Measurements from ENCODE around the gene CCDC13. TPM values are rescaled to one million over a fixed set of nuclear protein-coding genes. Genes with fewer than 3 reads are reported as not detected.

CCDC13 gene
- total and polyA plus RNA-seq, 4 donors: 0.42 to 2.3 (median 1.0) TPM

DNA sequence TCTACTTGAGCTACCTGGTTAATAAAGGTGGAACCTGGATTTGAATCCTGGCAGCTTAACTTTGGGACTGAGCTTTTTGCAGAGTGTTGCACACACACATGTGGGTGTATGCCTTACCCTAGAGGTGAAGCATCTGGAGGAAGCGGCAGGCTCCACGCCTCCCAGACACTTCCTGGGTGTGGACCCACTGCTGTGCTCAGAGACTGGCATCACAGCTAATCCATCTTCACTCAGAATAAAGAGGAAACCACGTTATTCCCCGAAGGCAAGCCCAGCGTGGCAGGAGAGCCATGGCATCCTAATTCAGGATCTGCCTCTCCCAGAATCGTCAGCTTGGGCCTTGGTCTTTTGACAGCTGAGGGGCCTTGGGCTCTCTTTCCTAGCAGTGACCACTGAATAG is 25.5 kb downstream of the CCDC13 start:
- Histone ChIP-seq H3K36me3 (ENCODE audit: control insufficient read depth in 4 of 4, insufficient read depth in 3 of 4, low read depth in 1 of 4, low read length in 3 of 4) (no peaks in the 10 kb centered on the region), H3K9ac (ENCODE audit: low read depth in 1 of 2, low read length in 2 of 2) (no peak overlapping the region), H3K4me1 (ENCODE audit: control insufficient read depth in 4 of 4, insufficient read depth in 4 of 4, low read length in 3 of 4) (peaks cover 0 to 10% (median 6%) of the 10 kb centered on the region in 4 donors), H3K9me3 (ENCODE audit: control insufficient read depth in 4 of 4, low read length in 3 of 4) (no peaks in the 10 kb centered on the region), H3K27ac (ENCODE audit: low read depth in 1 of 2, low read length in 2 of 2) (no peak overlapping the region), H3K27me3 (ENCODE audit: control insufficient read depth in 4 of 4, insufficient read depth in 4 of 4, low read length in 3 of 4) (no peaks in the 10 kb centered on the region), H3K4me3 (ENCODE audit: low read depth in 1 of 3, low read length in 3 of 3) (no peak overlapping the region)
- WGBS: 85% methylated on average over 6 of the region's 6 CpGs
- TF ChIP-seq, protein P1, sequence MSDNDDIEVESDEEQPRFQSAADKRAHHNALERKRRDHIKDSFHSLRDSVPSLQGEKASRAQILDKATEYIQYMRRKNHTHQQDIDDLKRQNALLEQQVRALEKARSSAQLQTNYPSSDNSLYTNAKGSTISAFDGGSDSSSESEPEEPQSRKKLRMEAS (IDR thresholded peaks at IDR 0.05): no peak
- TF ChIP-seq, protein P2, sequence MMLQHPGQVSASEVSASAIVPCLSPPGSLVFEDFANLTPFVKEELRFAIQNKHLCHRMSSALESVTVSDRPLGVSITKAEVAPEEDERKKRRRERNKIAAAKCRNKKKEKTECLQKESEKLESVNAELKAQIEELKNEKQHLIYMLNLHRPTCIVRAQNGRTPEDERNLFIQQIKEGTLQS (IDR thresholded peaks at IDR 0.05): no peak
- no peak for TF ChIP-seq FOXA1 (IDR thresholded peaks at IDR 0.05)
- TF ChIP-seq, protein P3, sequence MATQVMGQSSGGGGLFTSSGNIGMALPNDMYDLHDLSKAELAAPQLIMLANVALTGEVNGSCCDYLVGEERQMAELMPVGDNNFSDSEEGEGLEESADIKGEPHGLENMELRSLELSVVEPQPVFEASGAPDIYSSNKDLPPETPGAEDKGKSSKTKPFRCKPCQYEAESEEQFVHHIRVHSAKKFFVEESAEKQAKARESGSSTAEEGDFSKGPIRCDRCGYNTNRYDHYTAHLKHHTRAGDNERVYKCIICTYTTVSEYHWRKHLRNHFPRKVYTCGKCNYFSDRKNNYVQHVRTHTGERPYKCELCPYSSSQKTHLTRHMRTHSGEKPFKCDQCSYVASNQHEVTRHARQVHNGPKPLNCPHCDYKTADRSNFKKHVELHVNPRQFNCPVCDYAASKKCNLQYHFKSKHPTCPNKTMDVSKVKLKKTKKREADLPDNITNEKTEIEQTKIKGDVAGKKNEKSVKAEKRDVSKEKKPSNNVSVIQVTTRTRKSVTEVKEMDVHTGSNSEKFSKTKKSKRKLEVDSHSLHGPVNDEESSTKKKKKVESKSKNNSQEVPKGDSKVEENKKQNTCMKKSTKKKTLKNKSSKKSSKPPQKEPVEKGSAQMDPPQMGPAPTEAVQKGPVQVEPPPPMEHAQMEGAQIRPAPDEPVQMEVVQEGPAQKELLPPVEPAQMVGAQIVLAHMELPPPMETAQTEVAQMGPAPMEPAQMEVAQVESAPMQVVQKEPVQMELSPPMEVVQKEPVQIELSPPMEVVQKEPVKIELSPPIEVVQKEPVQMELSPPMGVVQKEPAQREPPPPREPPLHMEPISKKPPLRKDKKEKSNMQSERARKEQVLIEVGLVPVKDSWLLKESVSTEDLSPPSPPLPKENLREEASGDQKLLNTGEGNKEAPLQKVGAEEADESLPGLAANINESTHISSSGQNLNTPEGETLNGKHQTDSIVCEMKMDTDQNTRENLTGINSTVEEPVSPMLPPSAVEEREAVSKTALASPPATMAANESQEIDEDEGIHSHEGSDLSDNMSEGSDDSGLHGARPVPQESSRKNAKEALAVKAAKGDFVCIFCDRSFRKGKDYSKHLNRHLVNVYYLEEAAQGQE (IDR thresholded peaks at IDR 0.05): no peak
- no peak for TF ChIP-seq TAF1 (conservative IDR thresholded peaks at IDR 0.05)
- TF ChIP-seq RAD21 (IDR thresholded peaks at IDR 0.05): no peak
- TF ChIP-seq SP1 (IDR thresholded peaks at IDR 0.05): no peak
- no peak for TF ChIP-seq FOXA2 (IDR thresholded peaks at IDR 0.05)
- DNase-seq (ENCODE audit: low spot score): peak; percentile 24

DNA sequence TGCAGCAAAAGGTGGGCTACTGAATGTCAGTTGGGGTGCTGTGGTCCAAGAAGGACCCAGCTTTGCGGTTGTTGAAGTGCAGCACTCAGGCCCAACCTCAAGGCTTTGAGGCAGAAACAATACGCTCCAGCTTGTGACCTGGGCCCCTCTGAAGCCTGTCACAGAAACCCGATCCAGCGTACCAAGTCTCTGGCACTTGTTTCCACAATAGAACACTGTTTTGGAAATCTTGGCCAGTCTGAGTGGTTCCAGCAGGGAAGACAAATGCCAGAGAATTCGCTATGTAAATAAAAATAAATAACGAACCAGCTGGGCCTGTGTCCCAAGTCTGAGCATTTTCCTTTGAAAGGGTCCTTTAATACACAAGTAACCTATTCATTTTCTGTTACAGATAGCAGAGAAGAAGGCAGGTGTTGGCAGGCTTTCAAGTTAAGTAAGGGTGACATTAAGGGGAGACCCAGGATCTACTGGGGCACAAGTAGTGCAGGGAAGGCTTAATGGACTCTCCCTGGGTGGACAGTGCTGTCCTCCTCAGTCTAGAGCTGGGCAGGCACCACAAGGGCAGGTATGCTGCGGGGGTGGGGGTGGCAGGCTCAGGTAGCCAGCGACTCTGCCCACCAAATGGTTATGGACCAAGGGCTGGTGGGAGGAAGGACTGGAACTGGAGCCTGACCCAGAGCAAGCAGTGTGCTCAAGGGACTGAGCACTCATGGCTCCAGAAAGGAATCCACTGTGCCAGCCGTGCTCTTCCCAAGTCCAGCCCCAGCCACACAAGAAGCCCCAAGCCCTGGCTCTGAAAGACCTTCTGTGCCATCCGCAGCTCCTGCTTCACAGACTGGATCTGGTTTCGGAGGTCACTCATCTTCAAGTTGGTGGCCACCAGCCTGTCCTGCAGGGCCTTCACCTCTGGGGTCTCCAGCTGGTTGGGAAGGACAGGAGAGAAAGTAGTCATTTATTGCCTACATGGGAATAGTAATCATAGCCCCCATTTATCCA is 26.3 kb downstream of the CCDC13 start:
- no peak for DNase-seq (ENCODE audit: low spot score)
- no peaks in the 10 kb centered on the region for H3K36me3 ChIP-seq (ENCODE audit: control insufficient read depth in 4 of 4, insufficient read depth in 3 of 4, low read depth in 1 of 4, low read length in 3 of 4)
- no peak overlapping the region for H3K9ac ChIP-seq (ENCODE audit: low read depth in 1 of 2, low read length in 2 of 2)
- H3K4me3 ChIP-seq (ENCODE audit: low read depth in 1 of 3, low read length in 3 of 3): no peak overlapping the region
- TF ChIP-seq RXRA (IDR thresholded peaks at IDR 0.05) (peak in 1 of 2 donors; percentile 13), FOXA1 (IDR thresholded peaks at IDR 0.05) (no peak)
- H3K27ac ChIP-seq (ENCODE audit: low read depth in 1 of 2, low read length in 2 of 2): no peak overlapping the region
- H3K4me1 ChIP-seq (ENCODE audit: control insufficient read depth in 4 of 4, insufficient read depth in 4 of 4, low read length in 3 of 4): peaks cover 0 to 10% (median 6%) of the 10 kb centered on the region in 4 donors
- 67% methylated on average over 11 of the region's 11 CpGs for WGBS
- no peaks in the 10 kb centered on the region for H3K9me3 ChIP-seq (ENCODE audit: control insufficient read depth in 4 of 4, low read length in 3 of 4)
- H3K27me3 ChIP-seq (ENCODE audit: control insufficient read depth in 4 of 4, insufficient read depth in 4 of 4, low read length in 3 of 4): no peaks in the 10 kb centered on the region

DNA sequence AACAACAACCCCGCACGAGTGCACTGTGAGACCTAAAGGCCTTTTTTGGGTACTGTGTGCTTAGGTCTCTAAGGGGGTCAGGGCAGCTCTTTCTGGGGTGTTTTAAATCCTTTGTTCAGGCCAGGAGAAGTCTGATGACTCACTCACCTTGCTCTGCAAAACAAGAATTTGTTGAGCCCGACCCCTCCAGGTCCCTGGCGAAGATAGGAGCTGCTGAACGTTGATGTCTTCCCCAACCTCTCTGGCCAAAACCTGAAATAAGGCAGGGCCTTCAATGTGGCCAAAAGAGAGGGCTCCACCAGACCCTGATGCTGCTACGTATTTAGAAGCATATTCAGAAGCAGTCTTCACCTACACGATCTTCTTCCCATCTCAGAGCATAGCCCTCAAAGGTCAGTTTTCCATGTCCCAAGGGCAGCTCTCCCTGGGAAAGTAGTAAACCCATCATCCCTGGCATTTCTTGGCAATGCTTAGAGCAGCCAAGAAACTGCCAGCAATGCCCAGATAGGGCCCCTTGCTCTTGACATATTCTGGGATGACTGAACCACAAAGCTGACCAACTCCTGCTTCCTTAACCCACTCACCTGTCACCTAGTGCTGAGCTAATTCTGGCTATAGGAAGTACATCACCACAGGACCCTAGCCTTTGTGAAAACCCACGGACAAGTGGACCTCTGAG is 27.1 kb downstream of the CCDC13 start:
- no peak for TF ChIP-seq HNF4G (IDR thresholded peaks at IDR 0.05)
- no peak for TF ChIP-seq FOXA2 (IDR thresholded peaks at IDR 0.05)
- no peak for TF ChIP-seq RXRA (IDR thresholded peaks at IDR 0.05)
- TF ChIP-seq SP1 (IDR thresholded peaks at IDR 0.05): no peak
- TF ChIP-seq, protein P2 (IDR thresholded peaks at IDR 0.05): no peak
- no peak for TF ChIP-seq YY1 (IDR thresholded peaks at IDR 0.05)
- Histone ChIP-seq H3K27ac (ENCODE audit: low read depth in 1 of 2, low read length in 2 of 2) (no peak overlapping the region), H3K27me3 (ENCODE audit: control insufficient read depth in 4 of 4, insufficient read depth in 4 of 4, low read length in 3 of 4) (no peaks in the 10 kb centered on the region), H3K4me3 (ENCODE audit: low read depth in 1 of 3, low read length in 3 of 3) (no peak overlapping the region), H3K9ac (ENCODE audit: low read depth in 1 of 2, low read length in 2 of 2) (no peak overlapping the region), H3K36me3 (ENCODE audit: control insufficient read depth in 4 of 4, insufficient read depth in 3 of 4, low read depth in 1 of 4, low read length in 3 of 4) (no peaks in the 10 kb centered on the region), H3K4me1 (ENCODE audit: control insufficient read depth in 4 of 4, insufficient read depth in 4 of 4, low read length in 3 of 4) (peaks cover 0 to 10% (median 6%) of the 10 kb centered on the region in 4 donors), H3K9me3 (ENCODE audit: control insufficient read depth in 4 of 4, low read length in 3 of 4) (no peaks in the 10 kb centered on the region)
- no peak for DNase-seq (ENCODE audit: low spot score)
- WGBS: 91% methylated on average over 8 of the region's 8 CpGs

All from liver (tissue), 9 donors.